Measurements from ENCODE around the gene ZNF154. TPM values are rescaled to one million over a fixed set of nuclear protein-coding genes. Genes with fewer than 3 reads are reported as not detected.

Gene ZNF154
- total RNA-seq, 2 donors from 2014 or later = 2.7 to 5.6 TPM

DNA sequence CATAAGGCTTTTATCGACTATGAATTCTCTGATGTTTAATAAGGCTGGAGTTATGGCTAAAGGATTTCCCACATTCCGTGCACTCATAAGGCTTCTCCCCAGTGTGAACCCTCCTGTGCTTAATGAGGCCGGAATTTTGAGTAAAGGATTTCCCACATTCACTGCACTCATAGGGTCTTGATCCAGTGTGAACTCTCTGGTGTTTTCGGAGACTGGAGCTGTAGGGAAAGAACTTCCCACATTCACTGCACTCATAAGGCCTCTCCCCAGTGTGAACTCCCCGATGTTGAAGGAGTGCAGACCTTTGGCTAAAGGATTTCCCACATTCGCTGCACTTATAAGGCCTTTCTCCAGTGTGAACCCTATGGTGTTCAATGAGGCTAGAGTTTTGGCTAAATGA lies 7.4 kb downstream of the ZNF154 start:
- intact Hi-C loops (cut with DNase I) = no loop called here
- TF ChIP-seq POLR2AphosphoS5 (IDR thresholded peaks at IDR 0.05) = no peak
- H3K4me3 ChIP-seq = no peak overlapping the region
- H3K36me3 ChIP-seq = no peaks in the 10 kb centered on the region
- H3K27me3 ChIP-seq (replicated peaks; ENCODE audit: insufficient read depth) = no peaks in the 10 kb centered on the region
- WGBS = 96% methylated on average over 6 of the region's 6 CpGs
- H3K9me3 ChIP-seq = no peaks in the 10 kb centered on the region
- H3K4me1 ChIP-seq (replicated peaks) = no peaks in the 10 kb centered on the region
- no peak for DNase-seq (ENCODE audit: low spot score)
- no peak overlapping the region for H3K27ac ChIP-seq

DNA sequence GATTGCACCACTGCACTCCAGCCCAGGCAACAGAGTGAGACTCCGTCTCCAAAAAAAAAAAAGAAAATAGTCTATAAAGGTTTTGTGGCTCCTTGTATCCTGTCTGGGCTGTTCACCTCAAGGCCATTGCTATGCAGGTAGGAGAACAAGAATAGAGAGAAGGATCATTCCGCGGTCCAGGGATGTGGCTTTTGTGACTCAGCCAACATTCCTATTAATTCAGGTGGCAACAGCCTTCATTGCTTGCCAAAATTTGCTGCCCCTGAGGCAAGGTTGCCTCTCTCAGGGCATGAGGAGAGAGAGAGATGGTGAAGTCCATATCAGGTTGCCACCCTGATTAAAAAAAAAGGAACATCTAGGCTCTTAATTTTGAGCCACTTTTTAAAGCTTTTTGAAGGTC lies 19.3 kb downstream of the ZNF154 start:
- Histone ChIP-seq H3K27me3 (replicated peaks; ENCODE audit: insufficient read depth) (no peaks in the 10 kb centered on the region), H3K4me1 (replicated peaks) (no peaks in the 10 kb centered on the region), H3K27ac (no peak overlapping the region), H3K36me3 (no peaks in the 10 kb centered on the region), H3K9me3 (no peaks in the 10 kb centered on the region), H3K4me3 (no peak overlapping the region)
- whole genome bisulfite sequencing = 76% methylated on average over 3 of the region's 3 CpGs
- DNase-seq (ENCODE audit: low spot score) = no peak
- intact Hi-C loops (cut with DNase I) = no loop called here
- TF ChIP-seq POLR2AphosphoS5 (IDR thresholded peaks at IDR 0.05) (no peak), POLR2A (IDR thresholded peaks at IDR 0.05) (no peak)
- TF ChIP-seq, protein P1, sequence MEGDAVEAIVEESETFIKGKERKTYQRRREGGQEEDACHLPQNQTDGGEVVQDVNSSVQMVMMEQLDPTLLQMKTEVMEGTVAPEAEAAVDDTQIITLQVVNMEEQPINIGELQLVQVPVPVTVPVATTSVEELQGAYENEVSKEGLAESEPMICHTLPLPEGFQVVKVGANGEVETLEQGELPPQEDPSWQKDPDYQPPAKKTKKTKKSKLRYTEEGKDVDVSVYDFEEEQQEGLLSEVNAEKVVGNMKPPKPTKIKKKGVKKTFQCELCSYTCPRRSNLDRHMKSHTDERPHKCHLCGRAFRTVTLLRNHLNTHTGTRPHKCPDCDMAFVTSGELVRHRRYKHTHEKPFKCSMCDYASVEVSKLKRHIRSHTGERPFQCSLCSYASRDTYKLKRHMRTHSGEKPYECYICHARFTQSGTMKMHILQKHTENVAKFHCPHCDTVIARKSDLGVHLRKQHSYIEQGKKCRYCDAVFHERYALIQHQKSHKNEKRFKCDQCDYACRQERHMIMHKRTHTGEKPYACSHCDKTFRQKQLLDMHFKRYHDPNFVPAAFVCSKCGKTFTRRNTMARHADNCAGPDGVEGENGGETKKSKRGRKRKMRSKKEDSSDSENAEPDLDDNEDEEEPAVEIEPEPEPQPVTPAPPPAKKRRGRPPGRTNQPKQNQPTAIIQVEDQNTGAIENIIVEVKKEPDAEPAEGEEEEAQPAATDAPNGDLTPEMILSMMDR (IDR thresholded peaks at IDR 0.05) = no peak

DNA sequence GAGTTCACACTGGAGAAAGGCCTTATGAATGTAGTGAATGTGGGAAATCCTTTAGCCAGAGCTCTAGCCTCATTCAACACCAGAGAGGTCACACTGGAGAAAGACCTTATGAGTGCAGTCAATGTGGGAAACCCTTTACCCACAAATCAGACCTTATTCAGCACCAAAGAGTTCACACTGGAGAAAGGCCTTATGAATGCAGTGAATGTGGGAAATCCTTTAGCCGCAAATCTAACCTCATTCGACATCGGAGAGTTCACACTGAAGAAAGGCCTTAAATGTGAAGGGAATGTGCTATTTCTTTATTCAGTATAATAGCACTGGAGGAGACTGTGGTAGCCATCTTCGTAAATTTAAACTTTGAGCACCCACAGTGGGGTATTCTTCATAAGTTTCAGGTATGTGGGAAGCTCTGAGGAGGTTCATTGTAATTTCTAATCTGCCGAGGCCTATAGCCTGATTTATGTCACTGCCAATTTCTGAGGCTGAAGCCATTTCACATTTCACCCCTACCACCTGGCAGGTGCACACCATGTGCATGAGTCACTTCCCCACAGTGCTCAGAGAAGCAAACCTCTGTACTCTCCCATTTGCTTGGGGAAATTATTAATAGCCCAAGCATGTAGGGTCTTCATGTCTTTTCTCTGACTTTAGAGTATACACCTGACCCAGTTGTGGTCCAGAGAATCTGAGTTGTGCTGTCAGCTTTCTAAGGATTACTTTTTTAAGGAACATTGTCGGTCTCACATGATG lies 20.8 kb downstream of the ZNF154 start:
- no peaks in the 10 kb centered on the region for H3K36me3 ChIP-seq

DNA sequence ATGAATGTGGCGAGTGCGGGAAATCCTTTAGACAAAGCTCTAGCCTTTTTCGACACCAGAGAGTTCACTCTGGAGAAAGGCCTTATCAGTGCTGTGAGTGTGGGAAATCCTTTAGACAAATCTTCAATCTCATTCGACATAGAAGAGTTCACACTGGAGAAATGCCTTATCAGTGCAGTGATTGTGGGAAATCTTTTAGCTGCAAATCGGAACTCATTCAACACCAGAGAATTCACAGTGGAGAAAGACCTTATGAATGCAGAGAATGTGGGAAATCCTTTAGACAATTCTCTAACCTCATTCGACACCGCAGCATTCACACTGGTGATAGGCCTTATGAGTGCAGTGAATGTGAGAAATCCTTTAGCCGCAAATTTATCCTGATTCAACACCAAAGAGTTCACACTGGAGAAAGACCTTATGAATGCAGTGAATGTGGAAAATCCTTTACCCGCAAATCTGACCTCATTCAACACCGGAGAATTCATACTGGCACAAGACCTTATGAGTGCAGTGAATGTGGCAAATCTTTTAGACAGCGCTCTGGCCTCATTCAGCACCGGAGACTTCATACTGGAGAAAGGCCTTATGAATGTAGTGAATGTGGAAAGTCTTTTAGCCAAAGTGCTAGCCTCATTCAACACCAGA lies 21.5 kb downstream of the ZNF154 start:
- 98% methylated on average over 12 of the region's 12 CpGs for WGBS
- intact Hi-C loops (cut with DNase I) = no loop called here
- Histone ChIP-seq H3K27ac (no peak overlapping the region), H3K4me1 (replicated peaks) (no peaks in the 10 kb centered on the region), H3K4me3 (no peak overlapping the region), H3K27me3 (replicated peaks; ENCODE audit: insufficient read depth) (no peaks in the 10 kb centered on the region), H3K36me3 (no peaks in the 10 kb centered on the region), H3K9me3 (no peaks in the 10 kb centered on the region)
- DNase-seq (ENCODE audit: low spot score) = no peak
- TF ChIP-seq, protein P1 (IDR thresholded peaks at IDR 0.05) = no peak
- no peak for TF ChIP-seq POLR2AphosphoS5 (IDR thresholded peaks at IDR 0.05)
- no peak for TF ChIP-seq POLR2A (IDR thresholded peaks at IDR 0.05)

More for the DNA sequence above, 20.8 kb downstream of the ZNF154 start:
- no peak for DNase-seq (ENCODE audit: low spot score)
- Histone ChIP-seq H3K27ac (no peak overlapping the region), H3K4me1 (replicated peaks) (no peaks in the 10 kb centered on the region), H3K27me3 (replicated peaks; ENCODE audit: insufficient read depth) (no peaks in the 10 kb centered on the region), H3K9me3 (no peaks in the 10 kb centered on the region), H3K4me3 (no peak overlapping the region)
- no peak for TF ChIP-seq POLR2AphosphoS5 (IDR thresholded peaks at IDR 0.05)
- TF ChIP-seq, protein P1 (IDR thresholded peaks at IDR 0.05) = no peak
- no peak for TF ChIP-seq POLR2A (IDR thresholded peaks at IDR 0.05)
- intact Hi-C loops (cut with DNase I) = no loop called here
- WGBS = 97% methylated on average over 6 of the region's 6 CpGs

DNA sequence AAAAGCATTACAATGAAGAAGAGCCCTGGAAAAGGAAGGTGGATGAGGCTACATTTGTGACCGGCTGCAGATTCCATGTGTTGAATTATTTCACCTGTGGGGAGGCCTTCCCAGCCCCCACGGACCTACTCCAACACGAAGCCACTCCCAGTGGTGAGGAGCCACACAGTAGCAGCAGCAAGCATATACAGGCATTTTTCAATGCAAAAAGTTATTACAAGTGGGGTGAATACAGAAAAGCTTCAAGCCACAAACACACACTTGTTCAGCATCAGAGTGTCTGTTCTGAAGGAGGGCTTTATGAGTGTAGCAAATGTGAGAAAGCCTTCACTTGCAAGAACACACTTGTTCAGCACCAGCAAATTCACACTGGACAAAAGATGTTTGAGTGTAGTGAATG lies 22.3 kb downstream of the ZNF154 start:
- no peak for DNase-seq (ENCODE audit: low spot score)
- H3K36me3 ChIP-seq = no peaks in the 10 kb centered on the region
- H3K4me3 ChIP-seq = no peak overlapping the region
- no peak overlapping the region for H3K27ac ChIP-seq
- H3K4me1 ChIP-seq (replicated peaks) = no peaks in the 10 kb centered on the region
- no peak for TF ChIP-seq POLR2AphosphoS5 (IDR thresholded peaks at IDR 0.05)
- TF ChIP-seq, protein P1 (IDR thresholded peaks at IDR 0.05) = no peak
- no peak for TF ChIP-seq POLR2A (IDR thresholded peaks at IDR 0.05)
- WGBS = 98% methylated on average over 3 of the region's 3 CpGs
- no peaks in the 10 kb centered on the region for H3K9me3 ChIP-seq
- H3K27me3 ChIP-seq (replicated peaks; ENCODE audit: insufficient read depth) = no peaks in the 10 kb centered on the region
- intact Hi-C loops (cut with DNase I) = no loop called here

All from prostate gland (tissue), 2 donors.